Measurements from ENCODE around the gene MYRF.

DNA sequence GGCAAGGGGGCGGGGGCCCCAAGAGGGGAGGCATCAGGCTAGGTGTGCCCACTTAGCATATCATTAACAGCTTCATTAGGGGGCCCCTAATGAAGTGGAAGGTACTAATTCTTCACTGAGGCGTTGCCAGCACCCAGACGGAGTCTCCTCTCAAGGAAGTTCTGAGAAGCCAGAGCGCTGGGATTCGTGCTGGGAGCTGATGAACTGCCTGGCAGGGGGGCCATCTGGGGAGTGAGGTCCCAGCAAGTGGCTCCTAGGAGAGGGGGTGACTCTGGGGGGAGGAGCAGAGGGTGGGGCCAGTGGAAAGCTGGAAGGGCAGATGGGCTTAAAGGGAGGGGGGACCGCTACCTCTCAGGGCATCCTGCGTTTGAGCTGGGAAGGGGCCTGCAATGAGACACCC is 42.4 kb upstream of the MYRF start:
- TF ChIP-seq EZH2 (IDR thresholded peaks at IDR 0.05; ENCODE audit: low read length, unreplicated experiment): no peak
- TF ChIP-seq CTCF (conservative IDR thresholded peaks at IDR 0.05; ENCODE audit: low read depth, low read length): no peak
- TF ChIP-seq EZH2phosphoT487 (IDR thresholded peaks at IDR 0.05; ENCODE audit: borderline replicate concordance, low read length): no peak

Measured in PC-3 (cell line).